Thyroid gland (tissue), 4 donors: ENCODE measurements around the gene CCDC85C. TPM values are rescaled to one million over a fixed set of nuclear protein-coding genes. Genes with fewer than 3 reads are reported as not detected.

ENCODE experiments used
- DNase-seq, 2 donors: peaks; one replicate each; pipeline ENCODE4 v3.0.0-alpha.2; 2019
- H3K27ac ChIP-seq, 3 donors: fragments of 200-600 bp; sonication (generic); 1 replicate in 2 of 3; 2 replicates in 1 of 3; pipeline ENCODE4 v1.5.1; 2016 to 2019; ENCODE audit warnings: mild to moderate bottlenecking in 1 of 3, moderate library complexity in 1 of 3
- H3K27me3 ChIP-seq: fragments of 200-600 bp; sonication (generic); one replicate; pipeline ENCODE4 v1.5.1; 2019
- H3K36me3 ChIP-seq, 2 donors: fragments of 200-600 bp; sonication (generic); one replicate each; pipeline ENCODE4 v1.5.1; 2016 to 2019
- H3K4me1 ChIP-seq, 2 donors: fragments of 200-600 bp; sonication (generic); one replicate each; pipeline ENCODE4 v1.5.1; 2017 to 2019
- H3K4me3 ChIP-seq, 3 donors: fragments of 200-600 bp; sonication (generic); replicated peaks in 1 of 3; 1 replicate in 2 of 3; 2 replicates in 1 of 3; pipeline ENCODE4 v1.5.1; 2016; ENCODE audit warnings: mild to moderate bottlenecking in 1 of 3
- H3K9me3 ChIP-seq: fragments of 200-600 bp; sonication (generic); one replicate; pipeline ENCODE4 v1.5.1; 2017
- POLR2A ChIP-seq, 2 donors: fragments of 450-650 bp; IDR thresholded peaks; one replicate each; pipeline ENCODE4 v1.6.1; 2017; ENCODE audit warnings: antibody characterized with exemption in 2 of 2, mild to moderate bottlenecking in 2 of 2, moderate library complexity in 1 of 2
- WGBS, 2 donors: methylation state at CpG; one replicate each; pipeline ENCODE4 v1.1.5; 2017; 5-methylcytosine and 5-hydroxymethylcytosine counted together
- intact Hi-C: fragments of 100-400 bp; cut with DNase I; formaldehyde crosslinking; loops from one replicate; pipeline ENCODE4 v1.15.1; 2023
- total RNA-seq, 4 donors: library from RNA; depleted of rRNA; stranded (reverse); fragments of >200 nt; gene quantifications; one replicate each; pipeline ENCODE4 v1.2.3, GENCODE V29; 2016
- TF ChIP-seq, protein P1 (sequence below), 6 experiments: fragments of 200-600 bp in 3 of 6; fragments of 450-650 bp in 3 of 6; sonication (generic) in 3 of 6; IDR thresholded peaks; one replicate each; pipeline ENCODE4 v1.5.1; 2016 to 2019; ENCODE audit warnings: antibody characterized with exemption in 6 of 6, mild to moderate bottlenecking in 2 of 6, inconsistent platforms in 1 of 6, moderate library complexity in 1 of 6

The CCDC85C gene
- total RNA-seq, 4 donors from 2014 or later, result 8.6 to 28.3 (median 17.3) TPM

DNA sequence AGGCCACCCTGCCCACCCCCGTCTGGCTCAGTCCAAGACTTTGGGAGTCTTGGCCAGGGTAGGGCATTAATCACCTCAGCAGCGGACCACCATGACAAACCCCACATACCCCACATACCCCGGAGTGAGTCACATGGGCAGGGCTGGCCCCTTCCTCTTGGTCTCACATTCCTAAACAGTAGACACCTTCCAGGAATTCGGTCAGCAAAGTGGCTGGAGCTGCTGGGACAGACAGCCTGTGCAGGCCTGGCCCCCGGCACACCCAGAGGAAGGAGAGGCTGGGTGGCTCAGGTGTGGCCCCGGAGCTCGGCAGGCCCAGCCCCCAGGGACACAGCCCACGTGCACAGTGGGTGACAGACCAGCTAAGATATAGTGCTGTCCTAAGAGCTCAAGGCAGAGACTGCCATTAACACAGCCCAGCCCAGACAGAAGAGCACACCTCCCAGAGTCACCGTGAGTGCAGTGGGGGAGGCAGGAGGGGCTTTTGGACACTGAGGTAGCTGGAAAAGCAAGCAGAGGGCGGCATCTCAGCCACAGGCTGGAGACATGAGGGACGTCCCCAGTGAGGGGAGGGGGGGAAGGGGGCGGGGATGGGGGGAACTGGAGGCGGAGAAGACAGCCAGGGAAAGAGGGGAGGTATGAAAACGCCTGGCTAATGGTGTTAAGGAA, 24.0 kb downstream of the CCDC85C start:
- H3K27me3 ChIP-seq, result no peaks in the 10 kb centered on the region
- 26 to 42% methylated on average over 12 to 14 of the region's 14 CpGs for WGBS, 2 donors
- TF ChIP-seq, protein P1, sequence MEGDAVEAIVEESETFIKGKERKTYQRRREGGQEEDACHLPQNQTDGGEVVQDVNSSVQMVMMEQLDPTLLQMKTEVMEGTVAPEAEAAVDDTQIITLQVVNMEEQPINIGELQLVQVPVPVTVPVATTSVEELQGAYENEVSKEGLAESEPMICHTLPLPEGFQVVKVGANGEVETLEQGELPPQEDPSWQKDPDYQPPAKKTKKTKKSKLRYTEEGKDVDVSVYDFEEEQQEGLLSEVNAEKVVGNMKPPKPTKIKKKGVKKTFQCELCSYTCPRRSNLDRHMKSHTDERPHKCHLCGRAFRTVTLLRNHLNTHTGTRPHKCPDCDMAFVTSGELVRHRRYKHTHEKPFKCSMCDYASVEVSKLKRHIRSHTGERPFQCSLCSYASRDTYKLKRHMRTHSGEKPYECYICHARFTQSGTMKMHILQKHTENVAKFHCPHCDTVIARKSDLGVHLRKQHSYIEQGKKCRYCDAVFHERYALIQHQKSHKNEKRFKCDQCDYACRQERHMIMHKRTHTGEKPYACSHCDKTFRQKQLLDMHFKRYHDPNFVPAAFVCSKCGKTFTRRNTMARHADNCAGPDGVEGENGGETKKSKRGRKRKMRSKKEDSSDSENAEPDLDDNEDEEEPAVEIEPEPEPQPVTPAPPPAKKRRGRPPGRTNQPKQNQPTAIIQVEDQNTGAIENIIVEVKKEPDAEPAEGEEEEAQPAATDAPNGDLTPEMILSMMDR (IDR thresholded peaks at IDR 0.05), result no peak
- TF ChIP-seq POLR2A (IDR thresholded peaks at IDR 0.05), result peak in 1 of 2 donors; percentile 12
- H3K4me1 ChIP-seq, result peaks cover 48 to 62% of the 10 kb centered on the region in 2 donors
- no peak overlapping the region for H3K4me3 ChIP-seq
- no peaks in the 10 kb centered on the region for H3K9me3 ChIP-seq
- intact Hi-C loops, result no loop called here
- H3K27ac ChIP-seq, result peak overlapping the region; percentile 84 to 92 (median 90)
- H3K36me3 ChIP-seq, result no peaks in the 10 kb centered on the region
- DNase-seq, result peak; percentile 83 to 85

DNA sequence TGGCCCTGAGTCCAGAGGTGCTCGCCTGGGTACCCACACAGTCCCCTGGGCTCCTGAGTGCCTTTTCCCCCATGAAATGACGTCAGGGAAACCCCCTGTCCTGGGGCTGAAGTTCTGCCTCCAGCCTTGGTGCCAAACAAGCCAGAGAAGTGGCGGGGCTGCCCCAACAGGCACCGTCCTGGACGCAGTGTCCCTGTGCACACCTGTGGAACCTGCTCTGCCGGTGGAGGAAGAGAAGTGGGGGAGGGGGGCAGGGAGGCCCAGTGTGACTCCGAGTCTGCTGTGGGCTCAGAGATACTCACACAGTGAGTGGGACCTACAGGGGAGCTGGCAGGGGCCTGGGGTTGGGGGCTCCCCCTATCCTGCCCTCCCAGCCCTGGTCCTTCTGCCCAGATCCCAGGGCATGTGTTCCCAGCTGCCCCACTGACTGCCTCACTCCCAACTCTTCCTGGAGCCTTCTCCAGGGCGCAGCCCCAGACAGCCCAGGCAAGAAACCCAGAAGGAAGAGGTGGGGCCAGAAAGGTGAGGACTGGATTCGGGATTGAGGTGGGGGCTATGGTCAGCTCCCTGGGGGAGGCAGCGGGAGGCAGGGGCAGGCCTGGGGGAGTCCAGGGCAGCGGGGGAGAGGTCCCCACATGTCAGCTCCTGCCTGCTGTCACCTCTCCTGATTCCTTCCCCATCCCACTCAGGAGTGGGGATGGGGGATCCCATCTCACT, 24.7 kb downstream of the CCDC85C start:
- Histone ChIP-seq H3K27ac (peak overlapping the region; percentile 84 to 92 (median 90)), H3K4me3 (no peak overlapping the region), H3K9me3 (no peaks in the 10 kb centered on the region), H3K27me3 (no peaks in the 10 kb centered on the region), H3K36me3 (no peaks in the 10 kb centered on the region), H3K4me1 (peaks cover 56 to 70% of the 10 kb centered on the region in 2 donors)
- TF ChIP-seq, protein P1 (IDR thresholded peaks at IDR 0.05), result no peak
- TF ChIP-seq POLR2A (IDR thresholded peaks at IDR 0.05), result no peak
- peak; percentile 95 to 96 for DNase-seq
- intact Hi-C loops, result no loop called here
- 52% methylated on average over 7 to 10 of the region's 11 CpGs for WGBS, 2 donors

DNA sequence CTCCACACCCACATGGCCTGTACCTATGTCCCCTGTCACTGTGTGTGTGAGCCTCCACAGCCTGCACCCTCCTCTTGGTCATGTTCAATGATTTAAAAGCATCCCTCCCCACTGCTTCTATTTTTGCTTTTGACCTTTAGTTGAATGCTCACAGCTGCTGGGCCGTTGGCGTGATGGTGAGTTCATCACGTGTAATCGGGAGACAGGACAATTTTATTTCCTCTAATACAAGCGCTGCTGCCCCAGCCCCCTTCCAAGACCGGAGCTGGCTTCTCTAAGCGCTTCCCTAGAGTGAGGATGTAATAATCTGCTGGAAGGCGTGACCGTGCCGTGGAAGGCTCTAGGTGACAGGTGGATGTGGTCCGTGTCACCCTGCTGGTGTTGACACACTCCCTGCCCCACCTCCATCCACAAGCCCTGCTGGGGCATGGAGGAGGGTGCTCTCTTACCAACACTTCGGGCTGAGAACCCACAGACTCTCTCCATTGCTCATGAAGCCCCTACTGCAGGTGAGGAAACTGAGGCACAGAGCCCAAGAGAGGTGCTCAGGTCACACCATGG, 25.4 kb downstream of the CCDC85C start:
- Histone ChIP-seq H3K36me3 (no peaks in the 10 kb centered on the region), H3K27ac (peak overlapping the region; percentile 84 to 92 (median 90)), H3K9me3 (no peaks in the 10 kb centered on the region), H3K27me3 (no peaks in the 10 kb centered on the region), H3K4me3 (no peak overlapping the region), H3K4me1 (peaks cover 62 to 76% of the 10 kb centered on the region in 2 donors)
- DNase-seq, result no peak
- 64 to 73% methylated on average over 11 to 12 of the region's 12 CpGs for WGBS, 2 donors
- TF ChIP-seq, protein P1 (IDR thresholded peaks at IDR 0.05), result no peak
- no peak for TF ChIP-seq POLR2A (IDR thresholded peaks at IDR 0.05)
- intact Hi-C loops, result no loop called here

DNA sequence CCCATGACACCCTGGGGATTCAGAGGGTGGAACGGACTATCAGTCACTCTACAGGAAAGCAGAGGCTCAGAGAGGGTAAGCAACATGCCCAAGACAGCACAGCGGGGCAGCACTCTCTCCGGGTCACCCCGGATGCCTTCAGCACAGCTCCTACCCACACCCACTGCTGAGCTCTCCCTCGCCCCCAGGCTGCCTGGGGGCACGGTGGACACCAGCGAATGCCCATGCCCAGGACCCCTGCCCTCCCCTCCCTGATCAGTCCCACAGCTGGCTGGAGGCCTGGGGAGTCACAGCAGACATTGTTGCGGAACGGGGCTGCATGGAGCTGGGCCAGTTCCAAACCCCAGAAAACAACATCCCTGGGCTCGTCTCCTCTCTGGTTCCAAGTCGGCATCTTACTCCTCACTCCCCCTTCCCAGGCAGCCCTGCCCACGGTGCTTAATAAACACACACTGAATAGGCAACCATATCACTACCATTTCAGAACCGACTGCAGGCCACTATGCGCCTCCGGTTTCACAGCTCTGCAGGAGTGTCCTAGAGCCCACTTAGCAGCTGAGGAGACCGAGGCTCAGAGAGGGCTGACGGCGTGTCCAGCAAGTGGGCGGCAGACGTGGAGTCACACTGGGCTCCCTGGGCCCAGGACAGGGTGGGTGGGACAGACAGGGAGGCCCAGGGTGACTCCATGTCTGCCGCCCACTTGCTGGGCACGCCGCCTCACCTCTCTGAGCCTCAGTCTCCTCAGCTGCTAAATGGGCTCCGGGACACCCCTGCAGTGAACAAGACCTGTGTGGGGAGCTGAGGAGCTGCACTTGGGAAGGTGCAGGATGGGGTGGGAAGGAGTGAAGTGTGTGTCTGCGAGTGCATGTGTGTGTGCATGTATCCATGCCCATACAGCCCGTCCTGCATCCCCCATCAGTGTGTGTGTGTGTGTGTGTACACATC, 27.0 kb downstream of the CCDC85C start:
- no peaks in the 10 kb centered on the region for H3K9me3 ChIP-seq

More for the DNA sequence above, 27.0 kb downstream of the CCDC85C start:
- Histone ChIP-seq H3K4me3 (no peak overlapping the region), H3K27me3 (no peaks in the 10 kb centered on the region), H3K4me1 (peaks cover 65 to 87% of the 10 kb centered on the region in 2 donors), H3K36me3 (no peaks in the 10 kb centered on the region), H3K27ac (peak overlapping the region; percentile 80 to 93 (median 93))
- TF ChIP-seq, protein P1 (IDR thresholded peaks at IDR 0.05), result no peak
- TF ChIP-seq POLR2A (IDR thresholded peaks at IDR 0.05), result no peak
- WGBS, 2 donors, result 69 to 71% methylated on average over 16 to 20 of the region's 26 CpGs
- DNase-seq, result peak; percentile 40 to 51
- intact Hi-C loops, result no loop called here
